Fibroblast of peridontal ligament (primary cell): ENCODE data around the gene RAB3A.

Experiments
- DNase-seq: peaks from one replicate; pipeline ENCODE4 v3.0.0-alpha.2; 2010; ENCODE audit errors: extremely low read depth

The RAB3A gene

DNA sequence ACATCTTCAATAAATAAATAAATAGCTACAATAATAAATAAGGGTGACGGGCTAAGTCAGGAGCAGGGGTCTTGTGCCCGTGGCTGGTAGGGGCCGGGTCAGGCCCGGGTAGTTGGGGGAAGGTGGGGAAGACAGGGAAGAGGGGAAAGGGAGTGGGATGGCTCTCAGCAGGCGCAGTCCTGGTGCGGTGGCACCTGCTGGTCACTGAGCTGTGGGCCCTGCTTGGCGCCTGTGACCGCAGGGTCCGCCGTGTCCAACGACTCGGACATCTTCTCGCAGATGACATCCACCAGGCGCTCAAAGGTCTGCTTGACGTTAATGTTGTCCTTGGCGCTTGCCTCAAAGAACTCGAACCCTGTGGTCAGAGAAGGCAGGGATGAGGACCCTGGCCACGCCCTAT lies 6.5 kb downstream of the RAB3A start:
- DNase-seq, result no peak

DNA sequence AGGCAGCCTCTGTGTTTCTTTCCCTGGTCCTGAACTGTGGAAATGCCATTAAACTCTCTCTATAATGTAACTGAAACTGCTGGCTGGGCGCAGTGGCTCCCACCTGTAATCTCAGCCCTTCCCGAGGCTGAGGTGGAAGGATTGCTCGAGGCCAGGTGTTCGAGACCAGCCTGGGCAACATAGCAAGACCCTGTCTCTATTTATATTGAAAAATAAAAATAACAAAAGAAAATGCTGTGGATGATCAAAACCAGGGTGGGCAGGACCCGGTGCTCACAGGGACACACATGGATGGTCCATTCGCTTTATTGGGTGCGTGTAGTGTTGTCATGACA lies 7.4 kb downstream of the RAB3A start:
- DNase-seq, result no peak

DNA sequence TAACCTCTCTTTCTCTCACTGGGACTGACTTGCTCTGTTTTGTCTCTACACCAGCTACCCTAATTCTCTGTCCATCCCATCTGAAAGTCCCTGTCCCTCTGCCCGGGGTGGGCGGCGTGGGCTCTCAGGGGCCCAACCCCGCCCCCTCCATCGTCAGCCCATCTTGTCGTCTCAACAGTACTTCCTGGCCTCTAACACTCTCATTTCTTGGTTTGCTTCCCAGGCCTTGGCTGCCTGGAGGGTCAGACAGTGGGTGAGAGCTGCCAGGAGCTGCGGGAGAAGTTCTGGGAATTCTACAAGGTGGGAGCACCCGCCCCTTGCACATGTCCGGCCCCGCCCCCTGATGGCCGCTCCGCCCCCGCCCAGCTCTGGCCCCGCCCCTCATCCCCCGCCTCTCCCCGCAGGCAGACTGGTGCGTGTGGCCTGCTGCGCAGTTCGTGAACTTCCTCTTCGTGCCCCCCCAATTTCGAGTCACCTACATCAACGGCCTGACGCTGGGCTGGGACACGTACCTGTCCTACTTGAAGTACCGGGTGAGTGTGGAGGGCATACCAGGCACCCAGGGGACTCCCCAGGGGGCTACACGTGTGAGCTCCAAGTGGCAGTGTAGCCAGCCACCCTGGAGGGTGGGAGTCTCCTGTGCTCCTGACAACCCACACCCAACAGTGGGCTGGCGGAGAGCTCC lies 9.1 kb downstream of the RAB3A start:
- peak; percentile 10 for DNase-seq

- DNase-seq, result no peak
Observed at GRCh38 chr19:18194181-18194530, 9.7 kb downstream of the RAB3A start.

GRCh38 chr19:18193388-18194180 lies 10.3 kb downstream of the RAB3A start:
- no peak for DNase-seq

DNA sequence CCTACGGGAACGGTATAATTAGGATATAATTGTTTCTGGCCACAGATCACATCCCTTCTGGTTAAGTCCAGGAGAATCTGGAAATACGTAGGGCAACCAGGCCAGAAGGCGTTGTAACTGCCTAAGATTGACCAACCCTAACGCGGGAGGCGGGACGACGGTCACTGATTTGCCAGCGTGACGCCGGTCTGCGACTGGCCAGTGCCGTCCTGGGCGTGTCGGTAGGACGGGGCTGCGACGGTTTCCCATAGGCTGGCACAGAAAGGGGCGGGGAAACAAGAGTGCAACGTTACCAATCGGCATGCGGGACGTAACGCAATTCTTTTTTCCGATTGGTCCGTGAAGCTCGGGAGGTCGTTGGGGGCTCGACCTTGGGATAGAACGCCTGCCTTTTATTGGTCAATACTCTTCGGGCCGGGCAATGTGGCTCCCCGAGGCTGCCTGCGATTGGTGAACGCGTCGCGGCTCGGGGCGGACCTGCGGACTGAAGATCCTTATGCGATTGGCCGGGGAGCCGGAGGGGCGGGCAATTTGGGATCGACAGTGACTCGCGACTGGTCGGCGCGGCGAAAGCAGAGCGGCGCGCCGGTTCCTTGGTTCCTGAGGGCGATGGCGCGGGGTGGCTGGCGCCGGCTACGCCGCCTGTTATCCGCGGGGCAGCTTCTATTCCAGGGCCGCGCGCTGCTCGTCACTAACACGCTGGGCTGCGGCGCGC lies 11.0 kb downstream of the RAB3A start, which contains the start of gene MPV17L2:
MPV17L2 (plus strand) TSS at position 546 of the 715 bp plus-strand sequence; CDS start at position 610, 64 bp downstream.
- DNase-seq, result peak; percentile 100

- DNase-seq, result no peak
Observed at GRCh38 chr19:18191640-18192062, 12.2 kb downstream of the RAB3A start.

- no peak for DNase-seq
Observed at GRCh38 chr19:18190278-18190677, 13.6 kb downstream of the RAB3A start.

- no peak for DNase-seq
Observed at GRCh38 chr19:18185538-18185937, 18.3 kb downstream of the RAB3A start.

GRCh38 chr19:18183529-18183928 lies 20.3 kb downstream of the RAB3A start:
- DNase-seq, result no peak

DNA sequence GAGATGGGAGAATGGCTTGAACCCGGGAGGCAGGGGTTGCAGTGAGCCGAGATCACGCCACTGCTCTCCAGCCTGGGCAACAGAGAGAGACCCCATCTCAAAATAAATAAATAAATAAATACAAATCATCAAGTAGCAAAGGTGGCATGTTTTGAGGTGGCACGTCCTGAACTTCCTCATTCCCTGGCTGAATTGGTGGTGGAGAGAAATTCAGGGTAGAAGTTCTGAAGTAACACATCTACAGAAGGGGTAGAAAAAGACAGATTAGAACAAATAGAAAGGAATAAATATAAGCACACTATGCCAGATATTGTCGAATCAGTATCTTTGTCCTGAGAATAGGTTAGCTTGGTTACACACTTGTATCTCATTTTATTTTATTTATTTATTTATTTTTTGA lies 23.9 kb downstream of the RAB3A start:
- no peak for DNase-seq

- no peak for DNase-seq
Observed at GRCh38 chr19:18176367-18177310, 27.2 kb downstream of the RAB3A start.

DNA sequence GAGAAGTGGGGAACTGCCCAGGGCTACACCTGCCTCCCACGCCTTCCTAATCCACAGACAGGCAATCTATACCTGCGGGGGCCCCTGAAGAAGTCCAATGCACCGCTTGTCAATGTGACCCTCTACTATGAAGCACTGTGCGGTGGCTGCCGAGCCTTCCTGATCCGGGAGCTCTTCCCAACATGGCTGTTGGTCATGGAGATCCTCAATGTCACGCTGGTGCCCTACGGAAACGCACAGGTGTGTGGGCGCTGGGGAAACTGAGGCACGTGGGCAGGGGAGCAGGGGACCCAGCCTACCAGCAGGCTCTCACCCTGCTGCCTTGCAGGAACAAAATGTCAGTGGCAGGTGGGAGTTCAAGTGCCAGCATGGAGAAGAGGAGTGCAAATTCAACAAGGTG lies 28.9 kb downstream of the RAB3A start:
- DNase-seq, result no peak

- DNase-seq, result peak; percentile 26
Observed at GRCh38 chr19:18173572-18174288, 30.1 kb downstream of the RAB3A start, which contains the start of gene IFI30. TSS of gene IFI30 (plus strand) at chr19:18173813. CDS start at chr19:18173842, 29 bp downstream.

DNA sequence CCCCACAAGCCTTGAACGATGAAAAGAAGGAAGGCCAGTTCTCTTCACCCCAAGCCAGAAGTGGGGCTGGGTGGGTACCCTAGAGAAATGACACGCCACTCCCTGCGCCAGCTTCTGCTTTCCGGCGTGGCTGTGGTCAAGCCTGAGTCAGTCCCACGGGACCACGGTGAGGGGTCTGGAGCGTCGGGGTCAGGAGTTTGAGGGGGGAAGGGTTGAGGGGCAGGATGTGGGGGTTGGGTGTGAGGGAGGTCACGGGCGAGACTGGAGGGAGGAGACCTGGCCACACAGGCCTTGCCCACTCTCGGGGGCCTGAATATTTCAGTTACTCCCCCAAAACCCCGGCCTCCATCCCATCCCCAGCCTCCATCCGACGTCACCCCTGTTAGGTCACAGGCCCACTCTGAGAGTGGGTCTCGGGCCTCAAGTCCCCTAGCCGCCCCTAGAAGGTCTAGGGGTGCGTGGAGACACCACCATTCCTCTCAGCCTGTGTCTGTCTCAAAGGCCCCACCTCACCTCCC lies 30.7 kb downstream of the RAB3A start:
- peak; percentile 65 for DNase-seq

DNA sequence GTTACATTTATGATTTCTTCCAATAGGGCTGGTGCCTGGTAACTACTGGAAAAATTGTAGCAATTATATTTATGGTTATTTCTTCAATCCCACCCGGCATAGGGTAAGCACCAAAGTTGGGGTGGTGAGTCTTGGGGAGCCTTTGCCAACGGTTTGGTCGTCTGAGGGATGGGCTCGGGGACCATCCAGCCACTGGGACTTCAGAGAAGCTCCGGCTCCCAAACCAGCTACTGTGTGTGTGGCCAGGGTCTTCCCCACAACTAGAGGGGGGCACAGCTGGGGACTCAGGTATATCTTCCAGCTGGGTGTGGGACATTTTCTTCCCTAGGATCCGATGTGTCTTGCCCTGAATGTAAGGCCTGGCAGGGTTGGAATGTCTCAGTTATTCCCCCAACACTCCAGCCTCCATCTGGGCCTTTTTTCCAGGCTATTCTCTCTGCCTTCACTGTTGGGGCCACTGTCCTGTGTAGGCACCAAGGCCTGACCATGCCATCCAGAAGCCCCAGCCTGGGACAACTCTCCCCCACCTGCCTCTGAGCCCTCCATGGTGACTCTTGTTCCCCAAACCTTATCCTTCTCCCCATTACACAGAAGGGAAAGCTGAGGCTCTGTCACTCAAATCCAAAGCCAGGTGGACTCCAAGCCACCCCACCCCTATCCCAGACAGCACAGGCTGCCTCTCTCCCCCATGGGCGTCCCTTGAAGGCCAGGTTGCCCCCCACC lies 31.4 kb downstream of the RAB3A start:
- DNase-seq, result no peak

DNA sequence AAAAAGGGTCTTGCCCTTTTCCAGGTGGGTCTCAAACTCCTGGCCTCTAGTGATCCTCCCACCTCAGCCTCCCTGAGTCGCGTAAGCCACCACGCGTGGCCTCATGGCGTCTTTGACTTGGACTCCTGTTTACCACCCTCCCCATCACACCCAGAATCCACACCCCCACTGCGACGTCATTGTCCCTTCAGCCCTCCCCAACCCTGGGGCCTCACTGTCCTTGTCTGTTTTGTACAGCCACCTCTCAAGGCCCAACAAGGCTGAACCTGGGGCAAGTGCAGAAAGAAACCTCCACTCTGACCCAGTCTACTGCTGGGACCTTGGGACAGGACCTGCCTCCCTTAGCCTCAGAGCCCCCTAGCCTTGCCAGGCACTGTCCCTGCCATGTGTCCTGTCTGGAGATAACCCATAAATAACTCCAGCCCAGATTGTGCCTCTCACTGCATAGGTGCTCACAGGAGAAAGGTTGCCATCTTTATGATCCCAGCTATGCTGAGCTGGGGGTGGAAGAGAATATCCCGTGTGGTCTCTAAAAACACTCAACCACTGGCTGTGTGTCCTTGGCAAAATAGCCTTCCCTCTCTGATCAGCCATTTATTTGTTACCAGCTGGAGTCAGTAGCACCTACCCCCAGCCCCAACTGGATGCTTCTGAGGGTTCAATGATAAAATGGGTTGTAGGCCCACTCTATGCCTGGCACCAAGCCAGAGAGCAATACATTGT lies 32.1 kb downstream of the RAB3A start:
- no peak for DNase-seq

- DNase-seq, result no peak
Observed at GRCh38 chr19:18170714-18171255, 33.1 kb downstream of the RAB3A start.
